HG02642 (cell line): ENCODE results near the gene VPS41.

Source experiments
- ATAC-seq: cut with Tn5 transposase; IDR thresholded peaks from one replicate; pipeline ENCODE4 v1.9.1; 2021; ENCODE audit warnings: mild to moderate bottlenecking; ENCODE audit not compliant: unreplicated experiment, poor library complexity

Gene VPS41

GRCh38 chr7:38679419-38679818 lies 229.6 kb downstream of the VPS41 start:
- no peak for ATAC-seq

DNA sequence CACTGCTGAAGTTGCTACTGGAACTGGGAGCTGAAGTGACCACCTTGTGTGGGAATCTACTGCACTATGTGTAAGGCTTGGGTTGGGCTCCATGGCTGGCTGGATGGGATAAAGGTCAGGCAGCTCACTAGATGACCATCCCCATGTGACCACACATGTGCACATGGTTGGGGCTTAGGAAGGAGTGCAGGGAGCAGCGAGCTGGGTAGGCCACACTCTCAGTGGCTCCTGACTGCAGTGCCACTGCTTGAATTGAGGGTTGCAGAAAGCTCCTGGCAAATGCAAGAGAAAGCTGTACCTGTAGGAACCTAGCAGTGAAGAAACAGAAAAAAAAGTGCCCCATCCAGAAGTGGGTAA lies 230.3 kb downstream of the VPS41 start:
- no peak for ATAC-seq

DNA sequence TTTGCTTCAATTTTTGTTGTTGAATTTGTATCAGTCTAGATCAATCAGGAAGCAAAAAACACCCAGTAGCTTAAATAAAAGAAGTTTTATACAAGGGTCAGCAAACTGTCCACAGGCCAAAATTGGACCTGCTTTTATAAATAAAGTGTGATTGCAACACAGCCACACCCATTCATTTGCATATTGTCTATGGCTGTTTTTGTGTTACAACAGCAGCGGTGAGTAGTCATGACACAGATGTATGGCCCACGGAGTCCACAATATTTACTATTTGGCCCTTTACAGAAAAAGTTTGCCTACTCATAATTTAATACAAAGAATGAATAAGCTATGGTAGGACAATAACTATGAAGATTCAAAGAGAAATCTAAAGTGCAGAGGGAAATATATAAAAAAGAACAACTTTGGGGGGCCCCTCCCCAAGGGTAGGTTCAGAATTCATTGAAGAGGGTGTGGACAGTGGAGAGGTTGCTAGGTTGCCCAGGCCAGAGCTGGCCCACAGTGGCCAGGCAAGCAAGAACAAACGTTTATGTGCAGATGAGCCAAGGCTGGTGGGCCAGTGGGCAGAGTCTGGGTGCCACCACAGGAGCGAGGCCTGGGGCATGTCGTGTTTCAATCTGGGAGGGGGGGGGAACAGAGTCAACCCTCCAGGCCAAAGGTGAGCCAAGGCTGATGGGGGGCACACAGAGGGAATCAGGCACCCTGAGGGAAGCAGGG lies 230.9 kb downstream of the VPS41 start:
- ATAC-seq: no peak

GRCh38 chr7:38675494-38676106 lies 233.4 kb downstream of the VPS41 start:
- ATAC-seq: no peak

GRCh38 chr7:38674513-38674912 lies 234.5 kb downstream of the VPS41 start:
- no peak for ATAC-seq

DNA sequence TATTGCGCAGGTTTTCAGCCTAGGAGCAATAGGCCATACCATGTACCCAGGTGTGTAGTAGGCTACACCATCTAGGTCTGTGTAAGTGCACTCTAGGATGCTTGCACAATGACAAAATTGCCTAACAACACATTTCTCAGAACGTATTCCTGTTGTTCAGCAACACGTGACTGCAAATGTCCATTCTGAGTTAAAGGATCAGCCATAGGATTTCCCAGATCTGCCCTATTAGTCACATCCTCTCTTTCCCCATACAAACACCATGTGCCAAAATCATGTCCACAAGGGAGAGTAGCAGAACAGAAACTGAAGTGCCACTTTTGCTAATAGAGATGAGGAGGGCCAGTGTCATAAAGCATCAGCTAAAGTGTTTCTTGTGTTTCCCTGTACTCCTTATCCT lies 235.2 kb downstream of the VPS41 start:
- ATAC-seq: no peak
